ENCODE measurements around the gene AKAP17A.

DNA sequence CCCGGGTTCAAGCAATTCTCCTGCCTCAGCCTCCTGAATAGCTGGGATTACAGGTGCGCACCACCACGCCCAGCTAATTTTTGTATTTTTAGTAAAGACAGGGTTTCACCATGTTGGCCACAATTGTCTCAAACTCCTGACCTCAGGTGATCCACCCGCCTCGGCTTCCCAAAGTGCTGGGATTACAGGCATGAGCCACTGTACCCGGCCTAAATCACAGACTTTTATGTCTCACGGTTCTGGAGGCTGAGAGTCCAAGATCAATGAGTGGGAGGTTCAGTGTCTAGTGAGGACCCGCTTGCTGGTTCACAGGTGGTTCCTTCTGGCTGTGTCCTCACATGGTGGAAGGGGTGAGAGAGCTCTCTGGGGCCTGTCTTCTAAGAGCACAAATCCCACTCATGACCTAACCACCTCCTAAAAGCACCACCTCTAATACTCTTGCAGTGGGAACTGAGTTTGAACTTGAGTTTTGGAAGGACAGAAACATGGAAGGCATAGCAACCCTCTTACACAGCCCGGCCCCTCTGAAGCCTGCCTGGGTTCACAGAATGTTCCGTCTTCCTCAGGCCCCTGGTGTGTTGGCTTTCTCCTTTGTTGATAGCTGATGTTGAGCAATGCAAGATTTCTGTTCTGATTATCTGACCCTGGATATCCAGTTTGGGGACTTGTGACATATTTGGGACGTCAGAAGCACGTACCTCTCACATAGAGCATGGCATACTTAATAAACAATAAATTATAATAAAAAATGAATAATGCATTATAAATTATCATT, 1.9 kb upstream of the AKAP17A start:
- TF ChIP-seq CTCF (IDR thresholded peaks at IDR 0.05) = no peak
- no peak for TF ChIP-seq EZH2 (IDR thresholded peaks at IDR 0.05; ENCODE audit: borderline replicate concordance, insufficient read depth, low read depth, low read length, poor library complexity, severe bottlenecking)

Measured in B cell (primary cell).